Fibroblast of the conjunctiva (primary cell): ENCODE measurements around the gene TMEM88.
"Not testable (repeated sequence)": the region's sequence is repeated elsewhere in the genome, so short reads cannot be mapped to it uniquely, and the experiment has no call there.

Source experiments
- DNase-seq: peaks from one replicate; pipeline ENCODE4 v3.0.0-alpha.2; 2010; ENCODE audit warnings: low read depth

The TMEM88 gene

GRCh38 chr17:7854851-7855659, at the start of gene TMEM88:
TSS of gene TMEM88 (plus strand) at chr17:7855066. CDS start at chr17:7855075, 9 bp downstream.
- DNase-seq, result no peak

- DNase-seq, result no peak
Measured at GRCh38 chr17:7806587-7806986, 48.3 kb upstream of the TMEM88 start.

- DNase-seq, result no peak
Measured at GRCh38 chr17:7807206-7807605, 47.7 kb upstream of the TMEM88 start.

GRCh38 chr17:7809086-7809790, 45.6 kb upstream of the TMEM88 start:
- no peak for DNase-seq

- not testable (repeated sequence) for DNase-seq
Measured at GRCh38 chr17:7809791-7810343, 45.0 kb upstream of the TMEM88 start.

- DNase-seq, result no peak
Measured at GRCh38 chr17:7811251-7811650, 43.6 kb upstream of the TMEM88 start.

GRCh38 chr17:7814969-7815368, 39.9 kb upstream of the TMEM88 start:
- DNase-seq, result no peak

- DNase-seq, result no peak
Measured at GRCh38 chr17:7816926-7817642, 37.8 kb upstream of the TMEM88 start.

- no peak for DNase-seq
Measured at GRCh38 chr17:7817643-7817964, 37.3 kb upstream of the TMEM88 start.

GRCh38 chr17:7818026-7818425, 36.8 kb upstream of the TMEM88 start:
- DNase-seq, result no peak

- DNase-seq, result no peak
Measured at GRCh38 chr17:7818746-7819645, 35.9 kb upstream of the TMEM88 start.

- DNase-seq, result no peak
Measured at GRCh38 chr17:7820231-7820630, 34.6 kb upstream of the TMEM88 start.

- DNase-seq, result no peak
Measured at GRCh38 chr17:7822126-7822525, 32.7 kb upstream of the TMEM88 start.

- no peak for DNase-seq
Measured at GRCh38 chr17:7823581-7824001, 31.3 kb upstream of the TMEM88 start.

GRCh38 chr17:7824021-7824924, 30.6 kb upstream of the TMEM88 start:
- no peak for DNase-seq

- DNase-seq, result no peak
Measured at GRCh38 chr17:7825206-7825990, 29.5 kb upstream of the TMEM88 start.

GRCh38 chr17:7830616-7831015, 24.2 kb upstream of the TMEM88 start:
- DNase-seq, result no peak

GRCh38 chr17:7831233-7831632, 23.6 kb upstream of the TMEM88 start:
- DNase-seq, result no peak

GRCh38 chr17:7832431-7832830, 22.4 kb upstream of the TMEM88 start:
- no peak for DNase-seq
